Renal pelvis (tissue), 4 donors: ENCODE measurements around the gene SUGCT. TPM values are rescaled to one million over a fixed set of nuclear protein-coding genes. Genes with fewer than 3 reads are reported as not detected.
A peak's percentile ranks its signal among the peaks of the same experiment; 100 is the strongest.

Source experiments
- DNase-seq: peaks from one replicate; pipeline ENCODE4 v3.0.0-alpha.2; 2013
- polyA plus RNA-seq, 3 donors: library from polyadenylated mRNA; unstranded; fragments of 120-200 nt; gene quantifications; one replicate each; pipeline ENCODE4 v1.2.1, GENCODE V29; 2013; ENCODE audit not compliant: insufficient read length in 3 of 3

SUGCT gene
- polyA plus RNA-seq, 3 donors: 12.2 to 14.5 (median 14.0) TPM

GRCh38 chr7:40519009-40519408 lies 384.2 kb downstream of the SUGCT start:
- no peak for DNase-seq

DNA sequence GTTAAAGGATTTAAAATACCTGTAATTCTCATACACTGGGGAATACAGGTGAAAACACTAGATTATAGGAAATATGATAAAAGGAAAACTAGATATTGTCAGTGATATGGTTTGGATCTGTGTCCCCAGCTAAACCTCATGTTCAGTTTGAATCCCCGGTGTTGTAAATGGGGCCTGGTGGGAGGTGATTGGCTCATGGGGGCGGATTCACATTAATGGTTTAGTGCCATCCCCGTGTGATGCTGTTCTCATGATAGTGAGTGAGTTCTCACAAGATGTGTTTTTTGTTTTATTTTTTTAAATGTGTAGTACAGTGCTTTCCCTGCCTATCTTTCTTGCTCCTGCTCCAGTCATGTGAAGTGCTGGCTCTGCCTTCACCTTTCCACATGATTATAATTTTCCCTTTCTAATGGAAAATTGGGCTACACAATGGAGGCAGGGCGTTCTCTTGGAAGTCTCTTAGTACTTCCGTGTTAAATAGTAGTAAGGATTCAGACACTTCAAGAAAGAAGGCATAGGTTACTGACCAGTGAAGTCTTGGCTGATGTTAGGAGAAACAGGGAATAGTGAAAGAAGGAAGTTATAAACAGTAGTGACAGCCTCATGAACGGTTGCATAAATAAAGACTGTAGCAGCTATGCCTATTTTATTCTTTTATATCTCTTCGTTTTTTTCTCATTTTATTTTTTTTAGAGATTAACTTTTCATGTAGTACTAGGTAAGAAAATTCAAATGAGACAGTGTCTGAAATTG lies 386.4 kb downstream of the SUGCT start:
- DNase-seq: no peak

DNA sequence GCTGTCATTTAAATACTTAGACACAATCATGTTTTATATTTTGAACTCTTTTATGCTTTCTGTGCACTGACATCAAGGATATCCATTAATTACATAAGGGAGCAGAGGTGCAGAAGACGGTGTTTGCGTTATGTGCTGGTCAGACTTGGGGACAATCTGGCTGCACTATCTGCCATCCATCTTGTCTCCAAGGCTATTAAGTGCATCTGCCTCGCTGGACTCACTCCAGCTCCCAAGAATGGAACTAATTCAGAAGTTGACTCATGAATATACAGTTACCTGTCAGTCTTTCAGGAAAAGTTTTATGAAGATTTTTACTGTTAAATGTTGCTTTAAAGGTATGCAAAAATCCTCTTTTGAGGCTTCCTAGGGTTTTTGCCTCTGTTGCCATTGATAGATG lies 391.0 kb downstream of the SUGCT start:
- DNase-seq: no peak

DNA sequence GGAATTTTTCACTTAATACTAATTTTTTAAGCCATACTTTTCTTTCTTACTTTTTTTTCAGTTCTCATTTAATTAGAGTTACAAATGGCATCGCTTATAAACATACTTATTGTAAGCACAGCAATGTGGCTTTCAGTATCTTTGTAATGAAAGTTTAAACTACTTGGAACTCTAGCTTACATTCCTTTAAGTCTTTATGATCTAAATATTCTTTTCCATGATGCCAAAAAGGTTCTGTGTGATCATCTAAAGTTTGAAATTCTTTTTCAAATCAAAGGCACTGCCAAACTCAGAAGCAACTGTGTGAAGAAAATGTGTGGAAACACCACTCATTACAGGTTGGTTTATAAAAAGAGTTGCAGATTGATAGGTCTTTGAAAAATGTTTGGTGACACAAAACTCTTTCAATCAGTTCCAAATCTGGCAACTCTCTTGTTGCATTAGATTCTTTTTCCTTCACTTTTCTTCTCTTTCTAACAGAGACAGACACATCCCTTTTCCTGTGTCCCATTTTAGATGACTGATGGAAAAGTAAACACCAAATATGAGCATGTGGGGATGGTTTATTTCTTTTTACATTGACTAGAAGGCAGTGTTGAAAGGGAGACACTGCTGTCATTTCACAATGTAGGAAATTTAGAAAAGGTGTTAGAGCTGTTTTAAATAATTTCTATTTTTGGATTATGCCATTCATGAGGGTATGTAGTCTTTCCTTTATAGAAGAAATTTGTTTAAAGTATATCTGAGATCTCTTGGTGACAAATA lies 392.3 kb downstream of the SUGCT start:
- no peak for DNase-seq

DNA sequence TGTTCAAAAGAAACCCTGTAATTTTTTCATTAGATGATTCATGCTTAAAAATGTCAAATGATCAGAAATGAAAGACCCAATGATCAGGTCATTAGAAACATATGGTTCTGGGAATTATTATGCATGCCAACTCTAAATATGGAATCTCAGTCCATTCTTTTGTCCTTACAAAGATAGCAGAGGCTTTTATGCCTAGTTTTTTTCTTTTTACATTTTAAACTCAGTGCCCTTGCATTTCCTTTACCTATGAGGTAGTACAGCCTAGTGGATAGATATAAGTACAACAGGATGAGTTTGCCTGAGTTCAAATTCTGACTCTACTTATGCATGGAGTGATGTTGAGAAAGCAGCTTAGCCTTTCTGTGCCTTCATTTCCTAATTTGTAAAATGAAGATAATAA lies 392.9 kb downstream of the SUGCT start:
- no peak for DNase-seq

DNA sequence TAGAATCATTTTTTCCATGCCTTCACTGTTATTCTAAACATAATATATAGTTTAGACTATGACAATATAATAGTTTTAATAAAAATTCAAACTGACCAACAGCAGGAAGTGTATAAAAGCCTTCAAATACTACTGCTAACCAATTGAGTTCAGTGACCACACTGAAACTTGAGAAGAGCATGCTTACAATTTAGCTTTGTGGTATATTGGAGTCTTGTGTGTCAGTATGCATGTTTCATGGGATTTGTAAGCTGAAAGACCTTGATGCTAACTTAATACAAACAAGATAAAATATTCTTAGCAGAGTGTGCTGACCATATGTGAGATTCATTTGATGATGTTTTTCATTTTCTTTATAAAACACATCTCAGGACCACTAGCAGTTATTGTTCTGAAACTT lies 395.5 kb downstream of the SUGCT start:
- DNase-seq: no peak

- no peak for DNase-seq
Measured at GRCh38 chr7:40531956-40532355, 397.2 kb downstream of the SUGCT start.

DNA sequence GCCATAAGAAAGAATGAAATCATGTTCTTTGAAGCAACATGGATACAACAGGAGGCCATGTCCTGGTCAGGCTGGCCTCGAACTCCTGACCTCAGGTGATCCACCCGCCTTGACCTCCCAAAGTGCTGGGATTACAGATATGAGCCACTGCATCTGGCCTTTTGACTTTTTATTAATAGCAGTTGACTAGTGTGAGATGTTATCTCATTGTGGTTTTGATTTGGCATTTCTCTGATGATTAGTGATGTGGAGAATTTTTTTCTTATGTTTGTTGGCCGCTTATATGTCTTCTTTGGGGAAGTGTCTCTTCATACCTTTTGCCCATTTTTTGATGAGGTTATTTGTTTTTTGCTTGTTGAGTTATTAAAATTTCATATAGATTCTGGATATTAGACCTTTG lies 400.9 kb downstream of the SUGCT start:
- no peak for DNase-seq

GRCh38 chr7:40536421-40536820 lies 401.6 kb downstream of the SUGCT start:
- DNase-seq: no peak

DNA sequence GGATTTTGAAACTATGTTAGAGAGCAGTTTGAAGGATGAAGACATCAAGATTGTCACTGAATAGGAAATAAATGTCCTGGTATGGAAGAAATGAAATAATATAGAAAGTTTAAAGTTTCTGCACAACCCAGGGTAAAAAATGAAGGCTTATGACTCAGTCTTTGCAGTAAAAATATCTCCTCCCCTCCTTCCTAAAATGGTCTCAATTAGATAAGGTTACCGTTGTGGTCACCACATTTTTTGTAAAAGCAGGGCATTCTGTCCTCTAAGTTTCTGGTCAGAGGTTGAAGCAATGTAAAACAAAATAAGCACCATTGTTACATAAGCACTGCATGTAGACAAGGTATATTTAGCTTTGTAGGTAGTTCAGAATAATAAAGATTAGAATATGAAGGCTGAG lies 403.5 kb downstream of the SUGCT start:
- DNase-seq: no peak

DNA sequence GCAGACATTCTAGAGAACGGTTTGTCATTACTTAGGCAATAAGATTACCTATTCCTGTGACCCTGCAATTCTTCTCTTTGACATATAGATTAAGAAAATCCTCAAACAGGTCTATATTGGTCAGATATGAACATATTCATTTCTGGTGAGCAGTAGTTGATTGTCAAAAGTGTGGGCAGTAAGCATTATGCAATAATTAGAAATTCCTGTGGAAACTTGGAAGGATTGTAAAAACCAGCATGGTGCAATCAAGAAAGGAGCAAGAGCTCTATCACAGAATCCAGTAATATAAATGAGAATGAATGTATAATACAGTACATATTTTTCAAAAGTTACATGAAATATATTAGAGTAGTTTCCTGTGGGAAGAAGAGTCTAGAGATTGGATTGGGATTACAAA lies 406.5 kb downstream of the SUGCT start:
- DNase-seq: no peak

DNA sequence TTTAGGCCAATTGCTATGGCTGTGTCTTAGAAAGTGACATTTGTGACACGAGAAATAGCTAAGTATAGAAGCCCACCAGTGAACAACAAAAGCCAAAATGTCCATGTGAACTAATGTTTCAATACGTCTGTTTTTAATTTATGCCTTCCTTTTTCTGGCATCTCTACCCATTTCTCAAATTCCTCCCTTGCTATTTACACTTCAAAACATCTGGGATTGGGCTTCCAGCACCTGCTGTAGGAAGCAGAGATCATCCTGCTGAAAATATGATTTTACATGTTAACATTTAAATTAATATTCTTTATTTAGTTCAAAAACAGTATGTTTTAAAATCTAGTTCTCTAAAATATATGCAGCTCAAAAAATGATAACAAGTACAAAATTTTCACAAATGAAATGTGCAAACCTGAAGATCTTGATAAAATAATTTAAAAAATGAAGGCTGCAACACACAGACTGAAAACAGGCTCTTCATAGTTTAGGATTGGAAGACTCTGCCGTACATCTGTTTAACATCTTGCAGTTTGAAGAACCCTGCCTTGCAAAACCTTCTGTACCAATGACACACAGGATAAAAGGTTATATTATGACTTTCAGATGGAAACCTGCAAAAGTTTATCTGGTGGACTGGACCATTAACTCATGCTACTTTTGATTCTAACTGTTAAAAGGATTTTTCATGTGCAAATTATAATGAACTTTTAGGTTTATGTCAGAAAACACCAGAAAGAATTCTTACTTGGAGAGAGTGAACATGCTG lies 408.4 kb downstream of the SUGCT start:
- DNase-seq: no peak

DNA sequence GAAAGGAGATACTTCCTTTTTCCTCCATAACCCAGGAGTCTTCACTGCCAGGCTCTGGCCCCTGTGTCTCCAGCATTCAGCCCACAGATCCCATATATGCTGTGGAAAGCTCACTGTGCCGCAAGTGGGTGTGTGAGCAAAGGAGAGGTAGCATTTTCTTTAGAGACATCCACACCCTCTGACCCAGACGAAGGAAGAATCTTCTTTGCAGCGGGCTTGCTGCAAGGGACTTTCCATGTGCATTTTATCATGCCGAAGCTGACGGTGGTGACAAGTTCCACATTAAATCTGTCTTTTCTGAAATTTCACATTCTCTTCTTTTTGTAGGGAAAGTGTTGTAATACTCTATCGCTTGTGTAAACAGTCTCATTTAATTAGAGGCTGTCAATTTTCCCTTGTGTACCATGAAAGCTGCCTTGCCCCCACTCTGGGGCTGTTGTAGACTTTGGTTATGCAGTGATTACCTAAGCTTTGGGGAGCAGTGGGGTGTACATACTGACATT lies 409.5 kb downstream of the SUGCT start:
- peak; percentile 28 for DNase-seq

- no peak for DNase-seq
Measured at GRCh38 chr7:40544871-40545303, 410.1 kb downstream of the SUGCT start.

DNA sequence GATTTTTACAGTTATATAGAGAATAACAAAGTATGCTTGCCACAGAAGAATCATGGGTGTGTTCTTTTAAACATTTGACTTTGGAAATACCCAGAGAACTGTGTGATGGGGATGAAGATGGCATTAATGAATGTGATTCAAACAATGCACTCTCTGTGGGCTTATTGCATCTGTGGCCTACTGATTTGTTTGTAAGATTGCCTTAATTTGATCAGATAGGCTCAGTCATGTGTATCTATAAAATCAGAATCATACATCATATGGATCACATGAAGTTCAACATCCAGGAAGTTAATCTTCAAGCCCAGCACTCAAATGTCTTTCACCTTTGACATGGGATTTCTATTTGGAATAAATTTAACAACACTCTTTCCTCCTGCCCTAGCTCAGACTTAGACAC lies 410.9 kb downstream of the SUGCT start:
- no peak for DNase-seq

- no peak for DNase-seq
Measured at GRCh38 chr7:40546616-40547501, 412.1 kb downstream of the SUGCT start.

DNA sequence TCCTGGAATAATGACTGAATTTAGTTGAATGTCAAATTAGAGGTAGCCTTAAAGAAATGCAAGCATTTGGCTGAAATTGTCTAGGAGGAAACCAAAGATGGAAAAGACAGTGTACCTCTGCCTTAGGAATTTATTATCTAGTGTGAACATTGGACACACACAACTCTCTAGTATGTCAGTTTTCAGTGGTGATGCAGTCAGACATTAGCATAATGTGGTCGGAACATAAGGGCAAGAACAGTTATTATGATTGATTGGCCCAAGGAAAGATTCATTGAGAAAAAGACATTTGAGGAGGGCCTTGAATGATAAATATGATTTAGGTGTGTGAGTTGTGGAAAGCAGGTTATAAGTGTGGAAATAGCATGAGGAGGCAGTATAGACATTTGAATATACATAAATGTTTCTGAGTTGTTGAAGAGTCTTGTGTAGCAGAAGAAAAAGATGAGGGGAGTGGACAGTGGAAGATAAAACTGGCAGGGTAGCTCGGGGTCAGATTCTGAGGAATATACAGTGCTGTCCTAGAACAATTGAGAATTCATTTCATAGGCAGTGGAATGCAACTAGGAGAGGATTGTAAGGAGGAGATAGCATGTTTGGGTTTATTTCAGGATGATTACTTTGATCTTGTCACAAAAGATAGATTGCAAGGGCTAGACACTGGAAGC lies 414.7 kb downstream of the SUGCT start:
- no peak for DNase-seq

DNA sequence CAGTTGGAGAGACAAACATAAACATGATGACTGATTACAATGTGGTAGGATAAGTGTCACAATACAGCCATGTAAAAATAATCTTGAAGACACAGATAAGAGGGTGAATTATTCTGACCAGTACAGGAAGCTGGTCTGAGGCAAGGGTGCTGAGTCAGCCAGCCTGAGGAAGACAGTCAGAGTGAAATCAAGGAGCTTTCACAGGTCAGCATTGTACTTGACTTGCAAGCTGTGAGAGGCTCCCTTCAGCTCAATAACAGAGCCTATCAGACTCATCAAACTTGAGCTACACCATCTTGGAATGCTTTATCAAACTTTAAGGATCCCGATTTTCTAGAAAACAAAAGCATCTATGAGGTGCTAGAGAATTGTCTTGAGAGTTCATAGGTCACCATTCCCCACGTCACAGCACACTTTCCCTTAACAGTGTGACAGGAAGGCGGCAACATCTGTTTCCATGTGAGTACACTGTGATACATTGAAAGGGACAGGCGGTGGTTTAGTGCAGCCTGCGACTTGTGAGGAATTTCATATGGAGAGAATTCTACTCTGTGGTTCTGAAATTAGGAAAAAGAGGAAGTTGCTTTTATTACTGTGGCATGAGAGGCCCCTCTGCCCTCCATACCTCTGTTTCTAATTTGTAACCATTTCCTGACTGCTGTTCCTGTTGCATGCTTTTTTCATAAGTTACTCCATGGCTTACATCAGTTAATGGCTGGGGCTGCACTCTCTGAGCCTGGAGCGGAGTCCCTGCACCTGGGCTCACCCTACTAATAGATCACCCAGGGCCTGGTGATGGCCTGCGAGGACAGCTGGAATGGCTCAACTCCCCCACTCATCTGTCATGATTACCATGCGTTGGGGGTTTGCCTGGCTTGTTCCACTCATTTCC lies 417.1 kb downstream of the SUGCT start:
- DNase-seq: peak; percentile 31

GRCh38 chr7:40560672-40561071 lies 425.9 kb downstream of the SUGCT start:
- no peak for DNase-seq

GRCh38 chr7:40566879-40567278 lies 432.1 kb downstream of the SUGCT start:
- DNase-seq: no peak
